Neuronal stem cell (in vitro differentiated cells): ENCODE measurements around the gene TM9SF1.

Source experiments
- DNase-seq: peaks from one replicate; pipeline ENCODE4 v3.0.0-alpha.2; 2013; ENCODE audit warnings: low spot score
- H2AFZ ChIP-seq: one replicate; pipeline ENCODE4 v1.6.1; 2013; ENCODE audit warnings: mild to moderate bottlenecking, low read length, inconsistent platforms
- H2AK5ac ChIP-seq: 2 replicates; pipeline ENCODE4 v1.6.1; 2013; ENCODE audit warnings: low read depth, mild to moderate bottlenecking, inconsistent platforms, low read length, moderate library complexity, mixed read lengths
- H2BK120ac ChIP-seq: 2 replicates; pipeline ENCODE4 v1.6.1; 2013; ENCODE audit warnings: low read depth, mild to moderate bottlenecking, inconsistent platforms, low read length, moderate library complexity, mixed read lengths
- H2BK12ac ChIP-seq: one replicate; pipeline ENCODE4 v1.6.1; 2013; ENCODE audit warnings: low read length, inconsistent platforms
- H2BK15ac ChIP-seq: 2 replicates; pipeline ENCODE4 v1.6.1; 2013; ENCODE audit warnings: mild to moderate bottlenecking, low read length, inconsistent platforms, mixed read lengths
- H2BK5ac ChIP-seq: one replicate; pipeline ENCODE4 v1.6.1; 2013; ENCODE audit warnings: inconsistent platforms, mild to moderate bottlenecking, low read length, moderate library complexity
- H3K14ac ChIP-seq: one replicate; pipeline ENCODE4 v1.6.1; 2013; ENCODE audit warnings: low read length, inconsistent platforms
- H3K18ac ChIP-seq: 2 replicates; pipeline ENCODE4 v1.6.1; 2013; ENCODE audit warnings: low read length, inconsistent platforms
- H3K23ac ChIP-seq: 2 replicates; pipeline ENCODE4 v1.6.1; 2013; ENCODE audit warnings: low read depth, mild to moderate bottlenecking, mixed read lengths, low read length, inconsistent platforms; ENCODE audit not compliant: poor library complexity
- H3K27ac ChIP-seq: replicated peaks from 3 replicates; pipeline ENCODE4 v1.5.1; 2013; ENCODE audit warnings: low read length, inconsistent platforms
- H3K27me3 ChIP-seq, 3 experiments: 2 replicates each; pipeline ENCODE4 v1.6.1; 2013; ENCODE audit warnings: low read length in 3 of 3, mild to moderate bottlenecking in 2 of 3, inconsistent platforms in 1 of 3, low read depth in 1 of 3, mixed read lengths in 1 of 3, moderate library complexity in 1 of 3; ENCODE audit not compliant: control insufficient read depth in 3 of 3, insufficient read depth in 3 of 3
- H3K36me3 ChIP-seq, 2 donors: replicated peaks in 1 of 2; 2 replicates each; pipeline ENCODE4 v1.6.1; 2013; ENCODE audit warnings: low read length in 2 of 2; ENCODE audit not compliant: control insufficient read depth in 2 of 2, insufficient read depth in 2 of 2
- H3K4ac ChIP-seq: 2 replicates; pipeline ENCODE4 v1.6.1; 2013; ENCODE audit warnings: inconsistent platforms, mild to moderate bottlenecking, low read length, moderate library complexity
- H3K4me1 ChIP-seq, 2 donors: 1 replicate in 1 of 2; 2 replicates in 1 of 2; pipeline ENCODE4 v1.6.1; 2013; ENCODE audit warnings: low read length in 2 of 2, low read depth in 1 of 2; ENCODE audit not compliant: control insufficient read depth in 2 of 2, insufficient read depth in 1 of 2
- H3K4me2 ChIP-seq: one replicate; pipeline ENCODE4 v1.6.1; 2013; ENCODE audit warnings: mild to moderate bottlenecking, low read length, inconsistent platforms; ENCODE audit not compliant: insufficient read depth, poor library complexity, severe bottlenecking
- H3K4me3 ChIP-seq, 2 donors: 2 replicates each; pipeline ENCODE4 v1.5.1; 2013; ENCODE audit warnings: low read length in 2 of 2, mild to moderate bottlenecking in 2 of 2, inconsistent platforms in 1 of 2, moderate library complexity in 1 of 2
- H3K79me1 ChIP-seq: one replicate; pipeline ENCODE4 v1.6.1; 2013; ENCODE audit warnings: low read depth, mild to moderate bottlenecking, inconsistent platforms, low read length, moderate library complexity
- H3K9ac ChIP-seq: one replicate; pipeline ENCODE4 v1.6.1; 2013; ENCODE audit warnings: mild to moderate bottlenecking, low read depth, low read length, inconsistent platforms; ENCODE audit not compliant: poor library complexity
- H3K9me3 ChIP-seq, 2 donors: replicated peaks in 1 of 2; 2 replicates each; pipeline versions ENCODE3 to v1.6.1; 2013; ENCODE audit warnings: low read length in 2 of 2, mild to moderate bottlenecking in 2 of 2, inconsistent platforms in 1 of 2, low read depth in 1 of 2, mixed read lengths in 1 of 2, moderate library complexity in 1 of 2; ENCODE audit not compliant: control insufficient read depth in 2 of 2, insufficient read depth in 1 of 2
- H4K8ac ChIP-seq: one replicate; pipeline ENCODE4 v1.6.1; 2013; ENCODE audit warnings: low read depth, mild to moderate bottlenecking, inconsistent platforms, low read length, moderate library complexity
- H4K91ac ChIP-seq: one replicate; pipeline ENCODE4 v1.6.1; 2013; ENCODE audit warnings: low read length, low read depth, mild to moderate bottlenecking, inconsistent platforms; ENCODE audit not compliant: poor library complexity
- WGBS, 2 donors: extraction: QIAGEN DNeasy Blood & Tissue Kit; methylation state at CpG; one replicate each; pipeline ENCODE4 v1.1.7; 2013; ENCODE audit warnings: missing lambda C conversion rate in 2 of 2, mixed read lengths in 1 of 2; ENCODE audit not compliant: insufficient read length in 2 of 2, insufficient replicate concordance in 1 of 2; ENCODE audit errors: extremely low coverage in 2 of 2; 5-methylcytosine and 5-hydroxymethylcytosine counted together

Gene TM9SF1

DNA sequence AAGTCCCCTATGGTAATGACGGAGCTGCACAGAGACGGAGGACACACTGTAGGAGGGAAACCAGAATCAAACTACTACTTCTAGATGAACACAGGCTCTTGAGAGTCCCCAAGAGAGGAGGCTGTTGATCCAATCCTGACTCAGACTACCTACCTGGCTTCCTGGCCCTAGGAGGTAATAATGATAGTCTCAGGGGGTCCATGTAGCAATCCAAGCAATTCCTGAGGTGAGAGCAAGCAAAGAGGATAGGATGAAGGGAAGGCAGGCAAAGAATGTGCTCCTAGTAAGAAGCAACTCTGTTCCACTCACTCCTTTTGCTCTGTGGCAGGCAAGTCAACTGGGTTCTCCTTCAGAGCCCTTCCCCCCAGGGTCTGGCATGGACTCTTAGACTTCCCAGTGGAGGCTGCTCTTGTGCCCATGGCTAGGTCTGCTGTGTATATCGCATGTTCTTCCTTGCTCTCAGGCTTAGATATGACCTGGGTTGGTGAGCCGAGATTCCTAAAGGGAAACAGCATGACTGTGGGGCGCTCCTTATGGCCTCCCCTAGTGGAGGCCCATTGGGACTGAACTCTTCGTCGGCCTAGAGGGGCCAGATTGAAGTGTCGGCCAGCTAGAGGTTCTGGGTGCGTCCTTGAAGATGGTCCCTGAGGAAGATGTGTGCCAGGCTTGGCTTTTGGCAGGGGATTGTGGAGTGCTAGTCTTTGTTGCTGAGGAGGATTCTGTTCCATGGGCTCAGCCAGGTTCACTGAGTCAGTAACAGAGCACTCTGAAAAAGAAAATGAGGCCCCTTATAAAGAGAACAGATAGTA is 45.1 kb upstream of the TM9SF1 start:
- no peaks in the 10 kb centered on the region for H3K4me1 ChIP-seq
- H4K8ac ChIP-seq, result no peak overlapping the region
- H2BK120ac ChIP-seq, result no peak overlapping the region
- H3K9me3 ChIP-seq, result no peaks in the 10 kb centered on the region
- no peak overlapping the region for H3K4ac ChIP-seq
- WGBS, 2 donors, result no CpG with 5 or more reads among the region's 9 CpGs
- no peak overlapping the region for H3K18ac ChIP-seq
- no peak overlapping the region for H3K14ac ChIP-seq
- H3K23ac ChIP-seq, result no peak overlapping the region
- no peaks in the 10 kb centered on the region for H3K27me3 ChIP-seq
- peaks cover 40 to 59% of the 10 kb centered on the region in 2 donors for H3K36me3 ChIP-seq
- no peak overlapping the region for H4K91ac ChIP-seq
- no peak overlapping the region for H2BK5ac ChIP-seq
- H2BK15ac ChIP-seq, result no peak overlapping the region
- no peak overlapping the region for H2BK12ac ChIP-seq
- no peak overlapping the region for H3K4me3 ChIP-seq
- no peak overlapping the region for H2AK5ac ChIP-seq
- no peak overlapping the region for H3K4me2 ChIP-seq
- H3K9ac ChIP-seq, result no peak overlapping the region
- H2AFZ ChIP-seq, result no peak overlapping the region
- no peak overlapping the region for H3K27ac ChIP-seq
- DNase-seq, result no peak
- H3K79me1 ChIP-seq, result peaks cover 4% of the 10 kb centered on the region

- no peak overlapping the region for H3K18ac ChIP-seq
- no peak overlapping the region for H4K8ac ChIP-seq
- no peak overlapping the region for H3K4me3 ChIP-seq
- no peak overlapping the region for H3K4ac ChIP-seq
- H3K27me3 ChIP-seq, result no peaks in the 10 kb centered on the region
- H3K9me3 ChIP-seq, result no peaks in the 10 kb centered on the region
- H3K14ac ChIP-seq, result no peak overlapping the region
- no peak overlapping the region for H3K23ac ChIP-seq
- no peak overlapping the region for H2BK120ac ChIP-seq
- no peak overlapping the region for H2BK12ac ChIP-seq
- H2BK5ac ChIP-seq, result no peak overlapping the region
- H3K79me1 ChIP-seq, result peaks cover 4% of the 10 kb centered on the region
- no peak overlapping the region for H2AFZ ChIP-seq
- H3K4me2 ChIP-seq, result no peak overlapping the region
- peaks cover 0 to under 1% of the 10 kb centered on the region in 2 donors for H3K4me1 ChIP-seq
- no peak overlapping the region for H4K91ac ChIP-seq
- no peak overlapping the region for H2BK15ac ChIP-seq
- no peak for DNase-seq
- H3K9ac ChIP-seq, result no peak overlapping the region
- no peak overlapping the region for H2AK5ac ChIP-seq
- no peak overlapping the region for H3K27ac ChIP-seq
- H3K36me3 ChIP-seq, result peaks cover 40 to 73% of the 10 kb centered on the region in 2 donors
- no CpG with 5 or more reads among the region's 5 CpGs for WGBS, 2 donors
Measured at GRCh38 chr14:24238527-24239037, 43.3 kb upstream of the TM9SF1 start.

- no peak overlapping the region for H2BK120ac ChIP-seq
- H4K8ac ChIP-seq, result no peak overlapping the region
- no peak overlapping the region for H3K14ac ChIP-seq
- no peak overlapping the region for H2BK12ac ChIP-seq
- no peak overlapping the region for H3K9ac ChIP-seq
- no peak overlapping the region for H3K27ac ChIP-seq
- no peak overlapping the region for H2BK5ac ChIP-seq
- no peak overlapping the region for H2AFZ ChIP-seq
- peaks cover 40 to 73% of the 10 kb centered on the region in 2 donors for H3K36me3 ChIP-seq
- H4K91ac ChIP-seq, result no peak overlapping the region
- no peak overlapping the region for H3K4me3 ChIP-seq
- peaks cover 4 to 6% of the 10 kb centered on the region in 2 donors for H3K4me1 ChIP-seq
- no peak for DNase-seq
- H3K9me3 ChIP-seq, result no peaks in the 10 kb centered on the region
- H3K23ac ChIP-seq, result no peak overlapping the region
- no peak overlapping the region for H2BK15ac ChIP-seq
- H2AK5ac ChIP-seq, result no peak overlapping the region
- no CpG with 5 or more reads among the region's 5 CpGs for WGBS, 2 donors
- H3K4me2 ChIP-seq, result no peak overlapping the region
- H3K79me1 ChIP-seq, result peaks cover 4% of the 10 kb centered on the region
- no peak overlapping the region for H3K18ac ChIP-seq
- H3K4ac ChIP-seq, result no peak overlapping the region
- H3K27me3 ChIP-seq, result no peaks in the 10 kb centered on the region
Measured at GRCh38 chr14:24238123-24238522, 42.9 kb upstream of the TM9SF1 start.

DNA sequence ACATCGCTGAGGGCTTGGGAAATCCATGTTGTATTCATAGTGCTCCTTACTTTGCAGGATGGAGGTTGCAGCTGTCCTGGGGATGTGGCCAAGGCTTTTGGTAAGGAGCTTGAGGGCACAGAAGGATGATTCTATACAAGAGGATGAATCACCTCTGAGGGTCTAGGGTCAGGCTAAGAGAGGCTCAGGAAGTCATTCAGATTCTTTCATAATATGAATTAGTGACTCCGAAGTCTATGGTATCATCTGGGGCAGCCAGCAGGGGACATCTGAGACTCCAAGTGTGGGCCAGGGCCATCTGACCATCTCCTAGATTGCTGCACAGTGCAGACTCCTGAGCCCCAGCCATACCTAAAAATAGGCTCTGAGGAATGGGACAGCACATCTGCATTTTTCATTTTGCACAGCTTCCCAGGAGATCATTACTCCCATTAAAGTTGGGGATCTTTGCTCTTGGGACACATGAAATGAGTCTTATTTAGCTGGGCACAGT is 42.3 kb upstream of the TM9SF1 start:
- H3K4me2 ChIP-seq, result no peak overlapping the region
- no peak for DNase-seq

More for the DNA sequence above, 42.3 kb upstream of the TM9SF1 start:
- Histone ChIP-seq H3K9me3 (no peaks in the 10 kb centered on the region), H3K79me1 (peaks cover 4% of the 10 kb centered on the region), H4K8ac (no peak overlapping the region), H2AK5ac (no peak overlapping the region), H2BK120ac (no peak overlapping the region), H3K18ac (no peak overlapping the region), H2BK15ac (no peak overlapping the region), H4K91ac (no peak overlapping the region), H3K23ac (no peak overlapping the region), H3K4me3 (no peak overlapping the region), H2AFZ (no peak overlapping the region), H2BK12ac (no peak overlapping the region), H2BK5ac (no peak overlapping the region), H3K36me3 (peaks cover 40 to 73% of the 10 kb centered on the region in 2 donors), H3K27ac (no peak overlapping the region), H3K4ac (no peak overlapping the region), H3K27me3 (no peaks in the 10 kb centered on the region), H3K9ac (no peak overlapping the region), H3K14ac (no peak overlapping the region), H3K4me1 (peaks cover 6% of the 10 kb centered on the region in 2 donors)
- WGBS, 2 donors, result no CpG with 5 or more reads among the region's 2 CpGs
